GM12801 (cell line): ENCODE measurements around the gene TBC1D22A.

Source experiments
- TF ChIP-seq, protein P1 (sequence below): IDR thresholded peaks from one replicate; pipeline ENCODE4 v1.5.1; 2011; ENCODE audit warnings: control low read depth; ENCODE audit not compliant: insufficient read length; ENCODE audit errors: extremely low read depth

Gene TBC1D22A

DNA sequence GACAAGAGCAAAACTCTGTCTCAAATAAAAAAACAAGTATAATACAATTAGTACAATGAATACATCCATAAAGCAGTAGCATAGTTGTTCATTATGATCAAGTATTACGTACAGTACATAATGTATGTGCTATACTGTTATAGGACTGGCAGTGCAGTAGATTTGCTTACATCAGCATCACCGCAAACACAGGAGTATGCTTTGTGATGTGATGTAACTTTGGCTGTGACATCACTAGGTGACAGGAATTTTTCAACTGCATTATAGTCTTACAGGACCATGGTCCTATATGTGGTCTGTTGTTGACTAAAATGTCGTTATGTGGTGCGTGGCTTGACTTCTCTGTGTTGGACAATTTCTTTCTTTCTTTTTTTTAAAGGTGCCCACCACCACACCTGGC is 16.6 kb downstream of the TBC1D22A start:
- TF ChIP-seq, protein P1, sequence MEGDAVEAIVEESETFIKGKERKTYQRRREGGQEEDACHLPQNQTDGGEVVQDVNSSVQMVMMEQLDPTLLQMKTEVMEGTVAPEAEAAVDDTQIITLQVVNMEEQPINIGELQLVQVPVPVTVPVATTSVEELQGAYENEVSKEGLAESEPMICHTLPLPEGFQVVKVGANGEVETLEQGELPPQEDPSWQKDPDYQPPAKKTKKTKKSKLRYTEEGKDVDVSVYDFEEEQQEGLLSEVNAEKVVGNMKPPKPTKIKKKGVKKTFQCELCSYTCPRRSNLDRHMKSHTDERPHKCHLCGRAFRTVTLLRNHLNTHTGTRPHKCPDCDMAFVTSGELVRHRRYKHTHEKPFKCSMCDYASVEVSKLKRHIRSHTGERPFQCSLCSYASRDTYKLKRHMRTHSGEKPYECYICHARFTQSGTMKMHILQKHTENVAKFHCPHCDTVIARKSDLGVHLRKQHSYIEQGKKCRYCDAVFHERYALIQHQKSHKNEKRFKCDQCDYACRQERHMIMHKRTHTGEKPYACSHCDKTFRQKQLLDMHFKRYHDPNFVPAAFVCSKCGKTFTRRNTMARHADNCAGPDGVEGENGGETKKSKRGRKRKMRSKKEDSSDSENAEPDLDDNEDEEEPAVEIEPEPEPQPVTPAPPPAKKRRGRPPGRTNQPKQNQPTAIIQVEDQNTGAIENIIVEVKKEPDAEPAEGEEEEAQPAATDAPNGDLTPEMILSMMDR, result no peak

DNA sequence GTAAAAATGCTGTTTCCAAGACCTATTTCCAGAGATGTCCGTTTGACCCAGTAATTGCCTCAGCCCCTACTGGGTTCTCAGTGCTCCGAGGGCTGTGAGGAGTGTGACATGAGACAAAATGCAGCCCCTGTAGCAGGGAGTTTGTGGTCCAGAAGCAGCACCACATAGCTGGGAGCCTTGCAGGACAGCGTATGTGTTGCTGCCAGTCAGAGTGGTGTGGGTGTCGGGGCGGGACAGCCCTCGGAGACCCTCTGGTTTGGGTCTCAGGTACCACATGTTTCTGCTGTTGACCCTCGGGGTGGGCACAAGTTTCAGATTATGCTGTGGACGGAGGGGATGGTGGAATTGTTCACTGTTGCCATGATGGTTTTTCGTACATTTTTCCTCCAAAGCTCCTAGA is 17.2 kb downstream of the TBC1D22A start:
- TF ChIP-seq, protein P1, result no peak

DNA sequence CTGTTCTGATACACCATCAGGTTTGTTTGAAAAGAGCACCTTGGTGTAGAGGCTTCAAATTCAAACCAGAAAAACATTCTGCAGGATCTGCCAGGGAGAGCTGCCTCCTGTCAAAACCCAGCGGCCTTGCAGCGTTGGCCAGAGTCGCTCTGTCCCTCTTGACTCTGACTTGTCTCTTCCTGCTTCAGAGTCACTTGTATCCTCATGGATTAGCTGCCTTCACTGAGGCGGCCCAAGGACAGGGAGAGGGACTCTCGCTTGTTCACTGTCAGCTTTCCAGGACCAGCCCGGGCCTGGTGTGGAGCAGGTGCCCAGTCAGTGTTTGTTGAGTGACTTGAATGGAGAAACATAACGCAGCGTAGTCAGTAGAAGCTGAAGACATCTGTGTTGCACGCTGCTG is 18.0 kb downstream of the TBC1D22A start:
- TF ChIP-seq, protein P1, result no peak

DNA sequence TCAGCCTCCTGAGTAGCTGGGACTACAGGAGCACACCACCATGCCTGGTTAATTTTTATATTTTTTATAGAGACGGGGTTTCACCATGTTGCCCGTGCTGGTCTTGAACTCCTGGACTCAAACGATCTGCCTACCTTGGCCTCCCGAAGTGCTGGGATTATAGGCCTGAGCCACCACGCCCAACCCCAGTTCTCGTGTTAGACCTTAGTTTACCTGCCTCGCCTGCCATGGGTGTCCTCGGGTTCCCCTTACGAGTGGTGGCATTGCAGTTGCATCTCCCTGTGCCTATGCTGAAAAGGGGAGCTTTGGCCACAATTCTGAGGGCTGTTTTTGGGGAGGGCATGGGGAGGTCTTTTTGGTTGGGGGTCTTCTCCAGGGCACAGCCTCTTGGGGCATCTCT is 18.8 kb downstream of the TBC1D22A start:
- TF ChIP-seq, protein P1, result no peak

DNA sequence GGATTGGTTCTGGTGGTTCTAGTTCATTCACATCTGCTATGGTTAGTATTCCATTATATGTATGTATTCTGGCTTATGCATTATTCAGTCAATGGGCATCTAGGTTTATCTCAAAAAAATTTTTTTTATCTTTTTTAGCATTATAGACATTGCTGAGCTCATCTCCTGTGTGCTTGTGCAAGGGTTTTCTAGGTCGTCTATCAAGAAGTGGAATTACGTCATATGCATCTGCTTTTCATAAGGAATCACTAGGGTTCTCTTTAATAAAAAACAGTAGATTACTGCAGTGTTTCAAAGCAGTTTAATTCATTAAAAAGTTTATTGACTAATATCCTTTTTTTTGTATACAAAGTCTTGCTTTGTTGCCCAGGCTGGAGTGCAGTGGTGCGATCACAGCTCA is 21.3 kb downstream of the TBC1D22A start:
- TF ChIP-seq, protein P1, result no peak

DNA sequence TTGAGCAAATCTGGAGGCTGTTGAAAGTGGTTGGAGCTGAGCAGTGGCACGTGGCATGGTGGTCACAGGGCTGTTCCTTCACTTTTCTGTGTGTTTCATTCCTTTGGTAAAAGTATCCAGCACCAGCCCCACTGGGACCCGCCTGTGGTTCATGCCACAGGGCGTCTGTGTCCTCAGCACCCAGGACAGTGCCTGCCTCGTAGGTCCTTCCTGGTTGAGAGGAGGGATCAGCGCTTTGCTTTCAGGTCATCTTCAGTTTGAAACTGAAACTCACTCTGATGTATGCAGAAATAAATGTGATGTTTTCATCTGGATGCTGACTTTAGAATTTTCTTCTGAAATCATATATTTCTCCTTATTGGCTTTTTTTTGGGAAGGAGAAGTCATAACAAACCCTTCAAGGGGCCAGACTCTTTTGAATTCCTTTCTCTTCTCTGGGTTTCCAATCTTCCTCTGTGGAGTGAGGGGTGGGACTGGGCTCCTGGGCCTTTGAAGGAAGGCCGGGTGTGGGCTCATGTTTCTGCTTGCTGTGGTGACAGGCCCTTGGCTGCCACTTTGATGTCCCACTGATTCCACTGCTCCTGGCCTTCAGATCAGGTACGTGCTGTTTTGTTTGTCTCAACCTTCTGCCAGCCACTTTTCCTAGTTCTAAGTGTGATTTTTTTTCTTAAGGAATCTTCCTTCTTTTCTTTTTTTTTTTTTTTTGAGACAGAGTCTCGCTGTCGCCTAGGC is 26.2 kb downstream of the TBC1D22A start:
- TF ChIP-seq, protein P1, result no peak

DNA sequence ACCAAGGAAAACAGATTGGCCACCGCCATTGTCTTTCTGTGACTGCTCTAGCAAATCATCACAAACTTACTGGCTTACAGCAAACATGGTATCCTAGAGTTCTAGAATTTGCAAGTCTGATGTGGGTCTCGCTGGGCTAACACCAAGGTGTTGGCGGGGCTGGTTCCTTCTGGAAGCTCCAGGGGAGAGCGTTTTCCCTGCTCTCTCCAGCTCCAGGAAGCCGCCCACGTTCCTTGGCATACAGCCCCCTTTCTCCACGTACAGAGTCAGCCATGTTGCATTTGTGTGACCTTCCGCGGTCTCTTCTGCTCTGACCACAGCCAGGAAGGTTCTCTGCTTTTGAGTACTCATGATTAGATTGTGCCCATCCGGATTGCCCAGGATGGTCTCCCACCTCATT is 27.5 kb downstream of the TBC1D22A start:
- TF ChIP-seq, protein P1, result no peak
